ENCODE data around the gene FGFRL1.

Gene FGFRL1, protein sequence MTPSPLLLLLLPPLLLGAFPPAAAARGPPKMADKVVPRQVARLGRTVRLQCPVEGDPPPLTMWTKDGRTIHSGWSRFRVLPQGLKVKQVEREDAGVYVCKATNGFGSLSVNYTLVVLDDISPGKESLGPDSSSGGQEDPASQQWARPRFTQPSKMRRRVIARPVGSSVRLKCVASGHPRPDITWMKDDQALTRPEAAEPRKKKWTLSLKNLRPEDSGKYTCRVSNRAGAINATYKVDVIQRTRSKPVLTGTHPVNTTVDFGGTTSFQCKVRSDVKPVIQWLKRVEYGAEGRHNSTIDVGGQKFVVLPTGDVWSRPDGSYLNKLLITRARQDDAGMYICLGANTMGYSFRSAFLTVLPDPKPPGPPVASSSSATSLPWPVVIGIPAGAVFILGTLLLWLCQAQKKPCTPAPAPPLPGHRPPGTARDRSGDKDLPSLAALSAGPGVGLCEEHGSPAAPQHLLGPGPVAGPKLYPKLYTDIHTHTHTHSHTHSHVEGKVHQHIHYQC

DNA sequence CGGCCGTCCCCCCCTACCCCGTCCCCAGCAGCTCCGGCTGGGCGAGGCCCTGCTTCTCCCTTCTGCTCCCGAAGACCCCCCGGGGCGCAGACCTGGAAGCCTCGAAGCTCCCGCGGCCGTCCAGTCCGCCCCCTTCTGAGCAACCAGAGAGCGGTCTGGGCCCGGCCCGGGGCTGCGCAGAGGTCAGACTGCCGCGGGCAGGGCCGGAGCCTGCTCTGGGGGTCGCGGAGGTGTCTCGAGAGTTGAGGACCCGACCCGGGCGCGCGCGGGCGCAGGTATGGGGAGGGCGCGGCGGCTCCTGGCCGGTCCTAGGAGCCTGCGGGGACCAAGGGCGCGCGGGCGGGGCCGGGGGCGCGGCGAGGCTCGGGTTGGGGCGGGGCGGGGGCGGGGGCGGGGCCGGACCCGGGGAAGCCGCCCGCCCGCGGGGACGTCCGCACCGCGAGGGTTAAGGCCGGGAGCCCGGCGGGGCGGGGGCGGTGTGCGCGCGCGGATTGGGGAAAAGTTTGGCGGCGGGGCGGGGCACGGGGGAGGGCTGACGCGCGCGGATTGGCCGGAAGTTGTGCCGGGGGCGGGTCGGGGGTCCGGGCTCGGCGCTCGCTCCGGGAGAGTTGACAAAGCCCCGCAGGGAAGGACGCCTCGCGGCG is at the start of gene FGFRL1:
TSS of gene FGFRL1 (plus strand) at position 605 of the 644 bp plus-strand sequence. CDS start 860 bp downstream, outside the sequence.
- peak; percentile 84 to 94 (median 88) for DNase-seq

- no peak for DNase-seq
Observed at GRCh38 chr4:962231-963208, 48.9 kb upstream of the FGFRL1 start.

- no peak for DNase-seq
Observed at GRCh38 chr4:963276-964225, 47.9 kb upstream of the FGFRL1 start.

DNA sequence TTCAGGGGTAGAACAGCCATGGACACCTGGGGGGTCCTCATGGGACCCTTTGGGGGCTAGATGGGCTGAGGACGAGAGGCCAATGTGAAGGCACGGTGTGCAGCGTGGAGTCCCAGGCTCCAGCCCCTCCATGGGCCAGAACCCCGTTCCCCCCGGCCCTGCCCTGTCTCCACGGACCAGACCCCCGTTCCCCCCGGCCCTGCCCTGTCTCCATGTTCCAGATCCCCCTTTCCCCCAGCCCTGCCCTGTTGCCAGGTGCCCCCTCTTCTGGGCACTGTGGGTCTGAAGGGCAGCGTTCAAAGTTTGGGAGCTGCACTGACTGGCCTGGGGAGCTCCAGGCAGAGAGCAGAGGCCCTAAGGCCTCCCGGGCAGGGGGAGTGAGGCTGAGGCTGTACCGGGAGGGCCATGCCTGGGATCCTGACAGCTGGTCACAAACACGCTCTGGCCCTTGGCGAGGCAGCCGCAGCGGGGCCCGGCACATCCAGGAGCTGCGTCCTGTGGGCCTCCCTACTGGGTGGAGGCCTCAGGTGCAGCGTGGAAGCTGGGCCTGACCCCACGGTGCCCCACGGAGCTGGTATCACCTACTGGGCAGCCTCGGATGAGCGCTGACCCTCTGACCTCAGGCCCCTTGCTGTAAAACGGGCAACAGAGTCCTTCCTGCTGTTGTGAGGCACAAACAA is 46.9 kb upstream of the FGFRL1 start:
- DNase-seq: no peak

- no peak for DNase-seq
Observed at GRCh38 chr4:965048-965765, 46.2 kb upstream of the FGFRL1 start.

DNA sequence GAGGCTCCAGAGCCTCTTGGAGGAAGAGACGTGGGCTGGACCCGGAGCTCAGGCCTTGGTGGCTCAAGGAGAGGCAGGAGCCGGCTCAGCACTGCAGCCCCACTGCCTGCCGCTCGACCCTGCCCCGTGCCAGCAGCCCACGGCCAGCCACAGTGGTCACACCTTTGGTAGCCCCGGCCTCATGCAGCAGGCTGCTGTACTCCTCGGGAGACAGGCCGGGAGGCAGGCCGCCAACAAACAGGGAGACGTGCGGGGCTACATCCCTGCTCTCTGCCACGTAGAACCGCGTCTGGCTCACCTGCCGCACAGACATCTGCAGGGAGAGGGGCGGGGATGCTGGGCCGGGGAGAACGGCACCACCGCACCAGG is 45.7 kb upstream of the FGFRL1 start:
- DNase-seq: no peak

GRCh38 chr4:966266-967112 is 44.9 kb upstream of the FGFRL1 start:
- DNase-seq: no peak

DNA sequence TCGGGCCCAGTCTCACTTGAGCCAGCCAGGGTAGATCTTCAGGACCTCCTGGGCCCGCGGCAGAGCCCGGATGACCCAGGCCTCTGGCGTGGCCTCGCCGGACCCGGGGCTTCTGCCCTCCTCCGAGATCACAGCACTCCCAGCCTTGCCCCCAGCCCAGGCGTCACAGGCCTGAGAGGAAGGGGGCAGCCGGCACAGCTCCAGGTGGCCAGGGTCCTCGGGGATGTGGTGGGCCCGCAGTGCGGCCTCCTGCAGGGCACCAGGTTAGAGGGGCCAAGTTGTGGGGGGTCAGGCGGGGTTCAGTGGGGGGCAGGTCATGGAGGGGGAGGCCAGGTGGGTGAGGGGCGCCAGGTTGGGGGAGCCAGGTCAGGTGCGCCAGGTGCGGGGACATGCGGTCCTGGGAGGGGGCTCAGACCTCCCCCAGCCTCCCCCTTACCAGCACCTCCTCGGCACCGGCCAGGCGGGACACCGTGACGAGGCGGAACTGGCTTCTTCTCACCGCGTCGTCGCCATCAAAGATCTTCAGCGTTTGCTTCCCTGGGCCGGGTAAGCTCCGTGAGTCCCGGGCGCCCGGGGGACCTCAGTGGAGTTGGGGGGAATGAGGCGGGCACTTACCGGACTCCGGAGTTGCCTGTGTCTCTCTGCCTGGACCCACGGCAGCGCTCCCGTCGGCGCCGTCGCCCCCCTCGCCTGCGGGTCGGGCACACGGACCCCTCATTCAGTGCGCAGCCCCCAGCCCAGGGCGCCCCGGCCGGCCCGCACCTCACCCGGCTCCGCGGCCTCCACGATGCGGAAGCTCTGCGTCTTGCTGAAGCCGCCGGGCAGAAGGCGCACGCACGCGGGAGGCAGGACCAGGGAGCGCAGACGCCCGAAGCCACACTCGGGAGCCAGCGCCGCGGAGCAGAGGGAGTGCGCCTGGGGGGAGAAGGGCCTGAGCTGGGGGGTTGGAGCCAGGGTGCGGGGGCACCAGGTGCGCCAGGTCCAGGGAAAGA is 44.0 kb upstream of the FGFRL1 start:
- DNase-seq: no peak

DNA sequence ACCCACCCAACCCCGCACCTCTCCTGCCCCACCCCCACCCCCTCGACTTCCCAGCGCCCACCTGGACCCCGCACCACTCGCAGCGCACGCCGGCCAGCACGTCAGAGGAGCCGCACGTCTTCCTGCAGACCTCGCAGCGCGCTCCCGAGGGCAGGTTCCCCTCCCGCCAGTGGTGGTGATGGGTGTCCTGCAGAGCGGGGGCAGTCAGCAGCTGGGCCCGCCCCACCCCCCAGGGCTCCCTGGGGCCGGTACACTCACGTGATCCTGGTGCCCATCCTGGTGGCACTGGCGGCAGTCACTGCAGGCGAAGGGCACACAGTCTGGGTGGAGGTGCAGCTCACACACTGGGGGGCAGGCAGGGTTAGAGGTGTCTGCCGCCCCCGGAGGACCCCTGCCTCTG is 43.2 kb upstream of the FGFRL1 start:
- no peak for DNase-seq

DNA sequence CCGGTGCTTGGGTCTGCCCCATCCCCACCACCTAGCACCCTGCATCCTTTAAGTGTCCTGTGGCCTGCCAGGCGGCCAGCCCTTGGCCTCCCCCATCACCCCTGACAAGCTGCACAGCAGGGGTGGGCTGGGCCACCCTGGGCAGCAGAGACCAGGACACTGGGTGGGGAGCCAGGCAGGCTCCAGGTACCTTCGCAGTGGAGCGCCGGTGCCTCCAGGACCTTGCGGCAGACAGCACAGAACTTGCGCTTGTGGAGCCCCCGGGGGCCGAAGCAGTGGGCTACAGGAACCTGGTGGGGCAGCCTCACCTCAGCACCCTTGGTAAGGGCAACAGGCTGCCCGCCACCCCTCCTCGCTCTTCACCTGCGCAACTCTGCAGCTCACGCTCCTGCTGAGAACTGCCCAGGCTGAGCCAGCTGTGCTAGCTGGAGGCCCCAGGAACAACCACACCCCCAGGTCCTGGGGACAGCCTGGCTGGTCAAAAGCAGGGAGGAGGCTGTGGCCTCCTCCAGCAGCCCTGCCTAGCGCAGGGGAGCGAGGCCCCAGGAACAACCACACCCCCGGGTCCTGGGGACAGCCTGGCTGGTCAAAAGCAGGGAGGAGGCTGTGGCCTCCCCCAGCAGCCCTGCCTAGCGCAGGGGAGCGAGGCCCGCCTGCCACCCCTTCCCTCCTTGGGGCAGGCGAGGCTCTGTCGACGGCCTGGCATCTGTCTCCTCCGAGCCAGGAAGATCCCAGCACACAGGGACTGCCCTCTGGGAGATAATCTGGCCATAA is 42.6 kb upstream of the FGFRL1 start:
- no peak for DNase-seq

DNA sequence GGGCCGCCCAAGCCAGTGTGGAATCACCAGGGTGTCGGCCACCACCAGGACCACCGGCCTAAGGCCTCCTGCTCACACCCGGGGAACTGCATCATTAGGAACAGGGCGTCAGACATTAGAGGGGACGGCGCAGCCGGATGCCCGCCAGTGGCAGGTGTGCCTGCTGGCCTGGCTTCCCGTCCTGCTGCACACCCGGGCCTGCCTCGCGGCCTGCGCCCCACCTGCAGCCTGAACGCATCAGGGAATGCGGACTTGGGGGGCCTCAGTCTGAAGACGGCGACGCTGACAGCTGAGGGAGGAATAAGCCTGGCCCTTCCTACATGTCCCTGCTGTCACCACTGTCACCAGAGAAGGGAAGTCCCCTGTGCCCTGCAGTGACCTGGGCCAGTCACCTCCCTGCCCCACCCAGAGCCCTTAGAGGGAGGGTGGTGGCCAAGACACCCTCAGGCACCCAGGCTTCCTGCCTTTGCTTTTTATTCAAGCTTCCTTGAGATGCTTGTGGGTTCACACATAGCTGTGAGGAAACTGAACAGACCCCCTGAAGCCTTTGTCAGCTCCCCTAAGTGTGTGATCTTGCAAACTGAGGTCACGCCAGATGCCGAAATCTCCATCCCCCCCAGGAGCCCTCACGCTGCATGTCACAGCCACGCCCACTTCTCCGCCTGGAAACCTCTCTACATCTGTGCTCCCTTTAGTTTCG is 41.2 kb upstream of the FGFRL1 start:
- DNase-seq: no peak

DNA sequence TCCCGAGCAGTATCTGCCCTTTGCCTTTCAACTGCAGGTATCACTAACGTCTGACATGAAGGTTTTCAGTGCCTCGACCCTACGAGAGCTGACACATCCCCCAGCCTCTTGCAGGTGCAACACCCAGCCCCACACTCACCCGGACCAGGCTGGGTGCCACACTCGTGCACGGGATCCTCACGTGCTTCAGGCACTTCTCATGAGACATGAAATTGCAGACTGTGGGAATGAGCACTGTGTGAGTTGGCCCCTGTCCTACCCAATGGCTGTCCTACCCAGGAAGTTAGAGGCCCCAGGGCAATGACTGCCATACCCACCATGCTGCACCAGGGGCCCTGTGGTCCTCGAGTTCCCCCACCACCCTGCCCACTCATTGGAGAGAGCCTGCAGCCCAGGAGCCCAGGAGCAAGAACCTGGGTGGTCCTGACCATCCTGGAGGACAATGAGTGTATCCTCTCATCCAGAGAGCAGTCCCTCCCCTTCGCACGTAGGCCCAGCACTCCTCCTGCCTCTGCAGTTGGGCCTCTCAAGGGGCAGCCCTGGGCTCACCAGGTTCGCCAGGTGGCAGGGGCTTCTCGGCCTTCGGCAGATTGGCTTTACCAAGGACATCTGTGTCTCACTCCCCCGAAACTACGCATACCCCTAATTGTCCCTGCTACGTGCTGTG is 40.4 kb upstream of the FGFRL1 start:
- no peak for DNase-seq

DNA sequence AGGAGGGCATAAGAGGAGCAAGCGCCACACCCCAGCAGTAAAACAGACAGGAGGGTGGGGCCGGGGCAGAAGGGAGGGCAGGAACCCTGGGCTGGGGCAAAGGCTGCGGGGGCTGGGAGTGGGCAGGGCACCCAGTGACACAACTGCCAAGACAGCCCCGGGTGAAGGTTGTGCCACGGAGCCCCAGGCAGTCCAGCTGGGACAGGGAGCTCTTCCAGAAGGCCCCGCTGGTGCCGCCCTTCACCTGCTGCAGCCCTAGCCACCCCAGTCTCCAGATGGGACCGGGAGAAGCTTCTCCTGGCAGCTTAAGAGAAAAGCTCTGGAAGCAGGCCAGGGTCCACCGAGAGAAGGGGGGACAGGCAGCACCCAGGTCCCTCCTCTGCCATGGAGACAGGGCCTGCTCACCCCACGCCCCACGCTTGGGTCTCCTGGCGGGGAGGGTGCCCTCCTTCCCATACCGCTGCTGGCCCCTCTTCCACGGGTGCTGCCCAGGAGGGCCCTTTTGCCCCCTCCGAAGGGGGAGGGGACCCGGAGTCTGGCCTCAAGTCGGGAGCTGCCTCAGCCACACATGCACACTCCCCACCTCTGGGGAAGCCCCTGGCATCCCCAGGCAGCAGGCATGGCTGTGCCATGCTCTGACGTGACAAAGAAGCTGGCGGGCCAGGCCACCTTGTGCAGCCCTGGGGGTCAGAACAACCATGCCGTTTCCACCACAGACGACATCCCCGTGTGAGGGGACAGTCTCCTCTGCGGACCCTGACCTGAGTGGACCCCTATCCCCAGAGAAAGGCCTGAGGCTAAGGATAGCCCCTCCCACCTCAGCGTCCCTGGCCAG is 39.5 kb upstream of the FGFRL1 start:
- DNase-seq: no peak

DNA sequence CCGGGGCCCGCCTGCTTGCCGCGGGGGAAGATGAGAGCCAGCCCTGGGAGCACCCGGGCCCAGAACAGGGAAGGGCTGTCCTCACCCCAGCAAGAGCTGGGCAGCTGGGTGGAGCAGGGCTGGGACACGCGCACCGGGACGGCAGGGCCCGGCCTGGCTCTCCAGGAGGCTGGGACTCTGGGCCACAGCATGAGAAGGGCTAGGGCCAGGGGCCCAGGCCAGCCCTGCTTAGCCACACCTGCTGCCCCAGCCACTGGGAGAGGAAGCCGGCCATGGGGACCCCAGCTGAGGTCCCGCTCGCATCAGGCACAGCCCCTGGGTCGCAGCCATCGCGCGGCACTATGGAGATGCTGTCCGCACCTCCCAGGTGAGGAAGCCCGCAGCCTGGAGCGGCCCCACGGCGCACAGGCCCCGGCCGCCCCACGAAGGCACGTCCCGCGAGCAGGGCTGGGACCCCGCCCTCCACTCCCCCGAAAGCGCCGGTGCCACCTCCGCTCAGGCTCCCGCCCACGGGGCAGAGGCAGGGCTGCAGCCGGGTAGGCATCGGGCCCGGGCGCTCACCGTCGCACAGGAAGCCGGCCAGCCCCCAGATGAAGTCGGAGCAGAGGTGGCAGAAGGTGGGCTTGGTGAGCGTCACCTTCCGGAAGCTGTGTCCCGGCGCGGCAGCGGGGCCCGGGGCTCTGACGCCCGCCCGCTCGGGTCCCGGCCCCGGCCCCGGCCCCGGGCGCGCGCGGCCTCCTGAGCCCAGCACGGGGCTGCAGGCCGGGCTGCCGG is 38.6 kb upstream of the FGFRL1 start:
- DNase-seq: peak; percentile 19 to 44 (median 27)

Measured in activated CD4-positive, CD25-positive, alpha-beta regulatory T cell (primary cell).